ENCODE data around the gene ABCA10. TPM values are rescaled to one million over a fixed set of nuclear protein-coding genes. Genes with fewer than 3 reads are reported as not detected.

Gene ABCA10
- total RNA-seq: 1.2 and 1.6 TPM in 2 replicates

GRCh38 chr17:69228576-69228975 lies at the start of gene ABCA10:
Gene ABCA10 (minus strand): TSS chr17:69228824. CDS start chr17:69225358, 3,466 bp downstream.

GRCh38 chr17:69141431-69142174 lies 87.0 kb downstream of the ABCA10 start, which contains the start of gene ABCA6:
Gene ABCA6 (minus strand): TSS chr17:69141895. CDS start chr17:69140703, 1,192 bp downstream.

Other genes with a start within 250 kb of the ABCA10 start
- 59.7 and 76.4 TPM in 2 replicates for gene ABCA9, start 167.9 kb downstream of the ABCA10 start, total RNA-seq
- 64.7 and 127 TPM in 2 replicates for gene ABCA6, start 86.9 kb downstream of the ABCA10 start, total RNA-seq
- gene ABCA5, start 98.3 kb upstream of the ABCA10 start, total RNA-seq: 3.8 and 7.3 TPM in 2 replicates
- 0.26 and 0.37 TPM in 2 replicates for gene MAP2K6, start 185.9 kb upstream of the ABCA10 start, total RNA-seq

All from aortic smooth muscle cell (primary cell).